ENCODE measurements around the gene GSN. TPM values are rescaled to one million over a fixed set of nuclear protein-coding genes. Genes with fewer than 3 reads are reported as not detected.

GSN gene
- total RNA-seq, 1 donor: 254 TPM

DNA sequence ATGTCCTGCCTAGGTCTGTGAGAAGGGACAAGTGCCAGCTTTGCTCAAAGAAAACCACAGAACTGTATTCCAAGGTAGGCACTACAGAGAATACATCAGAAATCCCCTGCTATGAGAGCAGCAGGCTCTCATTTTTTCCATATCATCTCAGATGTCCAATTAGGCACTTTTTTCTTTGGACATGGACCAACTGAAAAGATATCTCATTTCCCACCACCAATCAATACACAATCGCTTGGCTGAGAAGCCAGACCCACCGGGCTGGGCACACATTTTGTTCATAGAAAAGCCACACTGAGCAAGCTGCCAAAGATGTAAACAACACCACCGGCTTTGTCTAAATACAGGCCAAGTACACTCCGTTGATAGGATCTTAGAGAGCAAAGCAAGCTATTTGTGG is 76.2 kb downstream of the GSN start:
- DNase-seq (ENCODE audit: low read depth): no peak
- H3K4me3 ChIP-seq (ENCODE audit: low read depth, low read length): no peak overlapping the region
- TF ChIP-seq, protein P1, sequence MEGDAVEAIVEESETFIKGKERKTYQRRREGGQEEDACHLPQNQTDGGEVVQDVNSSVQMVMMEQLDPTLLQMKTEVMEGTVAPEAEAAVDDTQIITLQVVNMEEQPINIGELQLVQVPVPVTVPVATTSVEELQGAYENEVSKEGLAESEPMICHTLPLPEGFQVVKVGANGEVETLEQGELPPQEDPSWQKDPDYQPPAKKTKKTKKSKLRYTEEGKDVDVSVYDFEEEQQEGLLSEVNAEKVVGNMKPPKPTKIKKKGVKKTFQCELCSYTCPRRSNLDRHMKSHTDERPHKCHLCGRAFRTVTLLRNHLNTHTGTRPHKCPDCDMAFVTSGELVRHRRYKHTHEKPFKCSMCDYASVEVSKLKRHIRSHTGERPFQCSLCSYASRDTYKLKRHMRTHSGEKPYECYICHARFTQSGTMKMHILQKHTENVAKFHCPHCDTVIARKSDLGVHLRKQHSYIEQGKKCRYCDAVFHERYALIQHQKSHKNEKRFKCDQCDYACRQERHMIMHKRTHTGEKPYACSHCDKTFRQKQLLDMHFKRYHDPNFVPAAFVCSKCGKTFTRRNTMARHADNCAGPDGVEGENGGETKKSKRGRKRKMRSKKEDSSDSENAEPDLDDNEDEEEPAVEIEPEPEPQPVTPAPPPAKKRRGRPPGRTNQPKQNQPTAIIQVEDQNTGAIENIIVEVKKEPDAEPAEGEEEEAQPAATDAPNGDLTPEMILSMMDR (IDR thresholded peaks at IDR 0.05; ENCODE audit: insufficient read depth, low read depth, low read length): no peak

DNA sequence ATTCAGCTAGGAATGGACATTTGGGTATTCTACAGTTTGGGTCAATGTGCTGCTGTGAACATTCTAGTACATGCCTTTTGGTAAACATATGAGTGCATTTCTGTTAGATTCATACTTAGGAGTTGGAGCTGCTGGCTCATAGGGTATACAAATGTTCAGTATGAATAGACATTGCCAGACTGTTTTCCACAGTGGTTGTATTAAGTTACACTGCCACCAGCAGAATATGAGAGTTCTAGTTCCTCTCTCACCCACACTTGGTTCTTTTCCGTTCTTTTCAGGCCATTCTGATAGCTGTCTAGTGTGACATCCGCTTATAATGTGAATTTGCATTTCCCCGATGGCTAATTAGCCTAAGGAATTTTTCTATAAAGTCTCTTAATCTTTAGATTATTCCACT is 77.1 kb downstream of the GSN start:
- no peak overlapping the region for H3K4me3 ChIP-seq (ENCODE audit: low read depth, low read length)
- TF ChIP-seq, protein P1 (IDR thresholded peaks at IDR 0.05; ENCODE audit: insufficient read depth, low read depth, low read length): no peak
- DNase-seq (ENCODE audit: low read depth): no peak

GRCh38 chr9:121348221-121348620 is 80.3 kb downstream of the GSN start:
- no peak overlapping the region for H3K4me3 ChIP-seq (ENCODE audit: low read depth, low read length)
- no peak for DNase-seq (ENCODE audit: low read depth)
- TF ChIP-seq, protein P1 (IDR thresholded peaks at IDR 0.05; ENCODE audit: insufficient read depth, low read depth, low read length): no peak

DNA sequence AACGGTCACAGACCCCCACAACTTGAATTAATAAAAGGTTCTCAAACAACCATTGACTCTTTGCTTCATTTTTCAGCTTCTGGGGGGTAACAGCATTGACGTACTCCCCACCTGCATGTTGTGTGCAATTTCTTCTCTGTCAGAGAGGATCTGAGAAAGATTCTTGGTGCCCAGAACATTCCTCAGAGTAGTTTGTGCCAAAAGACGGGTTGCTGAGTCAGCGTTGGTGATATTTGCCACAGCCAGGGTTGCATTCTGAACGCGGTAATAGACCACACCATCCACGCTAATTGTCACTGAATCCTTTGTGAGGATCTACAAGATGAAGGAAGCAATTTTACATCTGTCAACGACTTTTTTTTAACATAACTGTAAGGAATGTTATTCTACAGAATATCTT is 81.0 kb downstream of the GSN start:
- TF ChIP-seq, protein P1 (IDR thresholded peaks at IDR 0.05; ENCODE audit: insufficient read depth, low read depth, low read length): no peak
- H3K4me3 ChIP-seq (ENCODE audit: low read depth, low read length): no peak overlapping the region
- DNase-seq (ENCODE audit: low read depth): no peak

DNA sequence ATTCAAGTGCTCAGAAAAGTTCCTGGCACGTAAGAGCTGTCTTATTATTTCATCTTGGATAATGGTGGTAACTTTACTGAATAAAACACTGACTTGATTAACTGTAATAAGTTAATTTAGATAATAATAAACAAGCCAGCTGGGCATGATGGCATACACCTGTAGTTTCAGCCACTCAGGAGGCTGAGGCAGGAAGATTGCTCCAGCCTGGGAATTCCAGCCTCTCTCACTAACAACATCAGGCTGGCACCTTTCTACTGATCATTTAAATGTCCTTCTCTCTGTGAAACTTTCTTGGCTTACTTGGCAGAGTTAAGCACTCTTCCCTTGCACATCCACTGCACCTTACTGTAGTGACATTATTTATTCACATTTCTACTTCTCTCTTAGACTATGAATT is 82.1 kb downstream of the GSN start:
- TF ChIP-seq, protein P1 (IDR thresholded peaks at IDR 0.05; ENCODE audit: insufficient read depth, low read depth, low read length): no peak
- H3K4me3 ChIP-seq (ENCODE audit: low read depth, low read length): no peak overlapping the region
- no peak for DNase-seq (ENCODE audit: low read depth)

DNA sequence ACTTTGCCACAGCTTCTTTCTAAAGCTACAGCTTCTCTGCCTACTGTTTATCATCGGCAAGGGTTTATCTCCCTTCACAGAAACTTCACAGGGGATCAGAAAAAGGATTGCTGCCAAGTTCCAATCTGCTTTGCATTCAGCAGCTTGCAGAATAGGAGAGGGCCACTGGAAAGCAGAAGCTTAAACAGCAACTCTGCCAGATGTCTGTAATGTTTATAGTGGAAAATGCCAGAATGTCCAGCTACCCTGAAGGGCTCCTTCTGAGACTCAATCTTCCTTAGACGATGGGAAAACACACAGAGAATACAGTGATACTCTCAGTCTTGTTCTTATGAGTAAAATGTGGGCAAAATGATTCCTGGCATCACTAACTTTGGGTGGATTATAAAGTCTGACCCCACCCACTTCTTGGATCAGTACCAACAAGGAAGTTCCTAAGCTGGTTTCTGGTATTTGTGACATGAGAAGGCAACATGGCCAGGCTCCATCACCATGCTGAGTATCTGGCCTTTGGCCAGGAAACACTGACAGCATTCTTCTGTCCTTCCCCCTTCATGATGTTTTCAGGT is 83.1 kb downstream of the GSN start:
- DNase-seq (ENCODE audit: low read depth): peak; percentile 97
- no peak overlapping the region for H3K4me3 ChIP-seq (ENCODE audit: low read depth, low read length)
- TF ChIP-seq, protein P1 (IDR thresholded peaks at IDR 0.05; ENCODE audit: insufficient read depth, low read depth, low read length): no peak

Measured in fibroblast of villous mesenchyme (primary cell).